HG03139 (cell line): ENCODE data around the gene ATRX.
"Not testable (repeated sequence)": the region's sequence is repeated elsewhere in the genome, so short reads cannot be mapped to it uniquely, and the experiment has no call there.

ENCODE experiments used
- ATAC-seq: cut with Tn5 transposase; IDR thresholded peaks from one replicate; pipeline ENCODE4 v1.9.1; 2021; ENCODE audit not compliant: unreplicated experiment

Gene ATRX

DNA sequence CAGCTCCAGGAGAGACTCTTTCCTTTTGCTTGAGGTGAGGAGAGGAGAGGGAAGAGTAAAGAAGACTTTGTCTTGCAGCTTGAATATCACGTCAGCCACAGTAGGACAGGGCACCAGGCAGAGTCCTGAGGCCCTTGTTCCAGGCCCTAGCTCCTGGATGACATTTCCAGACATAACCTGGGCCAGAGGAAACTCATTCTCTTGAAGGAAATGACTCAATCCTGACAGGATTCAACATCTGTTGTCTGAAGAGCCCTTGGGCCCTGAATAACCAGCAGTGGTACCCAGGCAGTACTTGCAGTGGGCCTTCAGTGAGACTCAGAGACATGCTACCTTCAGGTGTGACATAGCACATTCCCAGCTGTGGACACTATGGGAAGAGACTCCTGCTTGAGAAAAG is 276.0 kb downstream of the ATRX start:
- no peak for ATAC-seq

DNA sequence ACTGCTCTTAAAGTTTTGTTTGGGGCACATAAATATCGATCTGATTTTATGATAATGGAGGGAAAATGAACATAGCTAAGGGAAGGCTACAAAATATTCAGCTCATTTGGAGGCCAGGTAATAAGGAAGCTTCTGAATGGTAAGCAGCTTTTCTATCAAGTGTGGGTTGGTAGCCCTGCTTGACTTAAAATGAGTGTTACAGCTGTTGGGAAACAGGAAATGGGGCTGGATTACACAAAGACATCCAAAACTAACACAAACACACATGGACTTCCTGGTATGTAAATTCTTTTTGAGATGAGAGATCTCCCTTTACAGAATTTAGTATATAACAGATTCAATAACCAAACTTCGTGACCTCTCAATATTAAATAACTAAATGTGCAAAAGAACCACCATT is 280.8 kb downstream of the ATRX start:
- no peak for ATAC-seq

DNA sequence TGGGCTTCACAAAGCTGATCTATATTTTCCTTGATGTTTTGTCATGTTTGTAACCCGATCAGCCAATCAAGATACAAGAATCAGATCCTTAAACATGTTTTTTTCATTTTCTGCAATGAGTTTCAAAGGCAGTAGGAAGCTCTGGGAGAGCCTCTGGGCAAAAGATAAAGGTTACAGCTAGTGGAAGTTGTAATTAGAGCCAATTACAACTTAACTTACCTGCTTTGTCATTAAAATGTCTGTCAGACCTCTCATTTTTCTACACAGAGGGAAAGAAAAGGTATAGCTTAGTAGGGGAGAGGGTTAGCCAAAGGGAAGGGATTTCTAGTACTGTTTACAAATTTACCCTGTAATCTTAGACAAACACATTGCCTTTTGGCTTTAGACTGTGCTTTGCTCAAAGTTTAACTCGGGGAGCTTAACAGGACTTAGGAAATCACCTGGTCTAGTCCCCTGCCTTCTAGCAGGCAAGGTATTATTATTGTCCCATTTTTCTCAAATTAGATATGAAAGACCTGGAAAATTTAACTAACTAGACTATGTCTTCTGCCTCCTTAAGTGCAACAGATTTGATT is 283.0 kb downstream of the ATRX start:
- no peak for ATAC-seq

DNA sequence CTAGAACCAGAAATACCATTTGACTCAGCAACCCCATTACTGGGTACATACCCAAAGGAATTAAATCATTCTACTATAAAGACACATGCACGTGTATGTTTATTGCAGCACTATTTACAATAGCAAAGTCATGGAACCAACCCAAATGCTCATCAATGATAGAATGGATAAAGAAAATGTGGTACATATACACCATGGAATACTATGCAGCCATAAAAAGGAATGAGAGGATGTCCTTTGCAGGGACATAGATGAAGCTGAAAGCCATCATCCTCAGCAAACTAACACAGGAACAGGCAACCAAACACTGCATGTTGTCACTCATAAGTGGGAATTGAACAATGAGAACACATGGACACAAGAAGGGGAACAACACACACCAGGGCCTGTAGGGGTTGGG is 285.9 kb downstream of the ATRX start:
- not testable (repeated sequence) for ATAC-seq

DNA sequence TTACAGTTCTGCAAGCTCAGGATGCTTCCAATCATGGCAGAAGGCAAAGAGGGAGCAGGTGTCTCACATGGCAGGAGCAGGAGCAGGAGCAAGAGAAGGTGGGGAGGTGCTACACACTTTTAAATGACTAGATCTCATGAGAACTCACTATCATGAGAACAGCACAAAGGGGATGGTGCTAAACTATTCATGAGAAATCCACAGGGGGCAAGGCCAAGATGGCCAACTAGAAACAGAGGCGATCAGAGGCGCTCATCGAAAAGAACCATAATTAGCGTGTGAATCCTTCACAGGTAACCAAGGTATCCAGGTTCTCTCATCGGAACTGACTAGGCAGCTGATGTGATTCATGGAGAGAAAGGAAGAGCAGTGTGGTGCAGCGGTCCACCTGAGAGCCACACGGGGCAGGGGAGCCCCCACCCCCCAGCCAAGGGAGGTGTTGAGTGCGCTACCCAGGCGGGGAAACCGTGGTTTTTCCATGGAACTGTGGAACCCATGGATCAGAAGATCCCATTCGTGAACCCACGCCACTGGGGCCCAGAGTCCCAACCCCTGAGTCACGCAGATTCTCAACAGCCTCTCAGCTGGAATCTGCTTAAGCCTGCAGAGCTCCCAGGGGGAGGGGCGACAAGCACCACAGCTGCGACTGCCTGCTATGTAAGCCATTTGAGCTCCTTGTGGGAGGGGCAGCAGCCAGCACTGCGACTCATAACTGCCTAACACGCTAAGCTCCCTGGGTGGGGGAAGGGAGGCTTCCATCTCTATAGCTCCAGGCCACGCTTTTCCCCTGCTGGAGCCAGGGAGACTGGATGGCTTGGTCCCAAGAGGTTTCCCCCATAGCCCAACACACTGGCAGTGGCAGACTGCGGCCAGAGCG is 292.1 kb downstream of the ATRX start:
- ATAC-seq, result no peak

DNA sequence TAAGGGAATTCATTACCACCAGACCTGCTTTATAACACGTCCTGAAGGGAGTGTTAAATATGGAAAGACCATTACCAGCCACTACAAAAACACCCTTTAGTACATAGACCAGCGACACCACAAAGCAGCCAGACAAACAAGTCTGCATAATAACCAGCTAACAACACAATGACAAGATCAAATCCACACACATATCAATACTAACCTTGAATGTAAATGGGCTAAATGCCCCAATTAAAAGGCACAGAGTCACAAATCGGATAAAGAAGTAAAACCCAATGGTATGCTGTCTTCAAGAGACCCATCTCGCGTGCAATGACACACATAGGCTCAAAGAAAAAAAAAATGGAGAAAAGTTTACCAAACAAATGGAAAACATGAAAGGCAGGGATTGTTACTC is 302.0 kb downstream of the ATRX start:
- no peak for ATAC-seq

DNA sequence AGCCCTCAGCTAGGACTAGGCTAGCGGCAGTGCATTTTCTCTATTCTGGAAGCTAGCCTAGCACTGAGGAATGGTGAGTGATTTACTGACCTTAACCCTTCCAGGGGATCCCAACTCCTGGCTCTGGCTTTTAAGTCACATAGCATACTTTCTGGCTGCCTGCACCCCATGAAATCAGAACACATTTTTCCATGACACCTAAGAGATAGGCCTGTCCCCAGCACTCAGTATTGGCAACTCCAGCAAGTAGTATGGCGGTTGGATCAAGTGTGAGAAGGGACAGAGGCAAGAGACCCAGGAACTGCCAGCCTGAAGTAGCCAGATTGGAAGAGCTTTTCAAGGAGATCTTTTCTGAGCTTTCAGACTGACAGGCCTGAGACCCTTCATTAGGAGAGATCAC is 330.6 kb downstream of the ATRX start:
- ATAC-seq, result no peak
